GM12892 (cell line): ENCODE data around the gene RPEL1. TPM values are rescaled to one million over a fixed set of nuclear protein-coding genes. Genes with fewer than 3 reads are reported as not detected.
"Not testable (repeated sequence)": the region's sequence is repeated elsewhere in the genome, so short reads cannot be mapped to it uniquely, and the experiment has no call there.

Experiments used
- DNase-seq: peaks from one replicate; pipeline ENCODE4 v3.0.0; 2011; ENCODE audit not compliant: insufficient read length
- FAIRE-seq: peaks from 2 replicates; lab custom pipeline; 2011; peaks lifted over from hg19 to GRCh38; lab: Jason Lieb, UNC
- POLR2A ChIP-seq: IDR thresholded peaks from 2 replicates; pipeline ENCODE4 v1.6.1; 2011; ENCODE audit warnings: low read depth, low read length, control low read depth
- POLR2AphosphoS5 ChIP-seq: IDR thresholded peaks from 2 replicates; pipeline ENCODE4 v1.6.1; 2011; ENCODE audit warnings: low read depth, low read length, control low read depth
- TAF1 ChIP-seq: IDR thresholded peaks from 2 replicates; pipeline ENCODE4 v1.6.1; 2011; ENCODE audit warnings: low read depth, mild to moderate bottlenecking, control low read depth, low read length, borderline replicate concordance
- polyA plus RNA-seq: library from polyadenylated mRNA; unstranded; fragments of >200 nt; gene quantifications from one replicate; pipeline ENCODE4 v1.2.1, GENCODE V29; 2012; ENCODE audit warnings: missing spikeins, inconsistent platforms; ENCODE audit not compliant: missing spikeins

Gene RPEL1
- polyA plus RNA-seq, result 0.11 TPM

GRCh38 chr10:103245587-103245986 is at the start of gene RPEL1:
TSS of gene RPEL1 (plus strand) at chr10:103245887. CDS start at chr10:103245997, 110 bp downstream.
- DNase-seq, FAIRE-seq: not testable (repeated sequence)

GRCh38 chr10:103196516-103196915 is 49.2 kb upstream of the RPEL1 start:
- TF ChIP-seq POLR2A (no peak), POLR2AphosphoS5 (no peak), TAF1 (no peak)
- DNase-seq, result no peak
- no peak for FAIRE-seq

GRCh38 chr10:103197174-103197573 is 48.5 kb upstream of the RPEL1 start:
- FAIRE-seq (no peak), DNase-seq (no peak)
- TF ChIP-seq POLR2A (no peak), TAF1 (no peak)

- FAIRE-seq (no peak), DNase-seq (no peak)
- TF ChIP-seq TAF1 (no peak), POLR2AphosphoS5 (no peak), POLR2A (no peak)
These were observed 47.8 kb upstream of the RPEL1 start for GRCh38 chr10:103197903-103198302.

GRCh38 chr10:103198648-103199047 is 47.0 kb upstream of the RPEL1 start:
- DNase-seq, result no peak
- no peak for FAIRE-seq
- TF ChIP-seq POLR2A (no peak), TAF1 (no peak), POLR2AphosphoS5 (no peak)

GRCh38 chr10:103199488-103199887 is 46.2 kb upstream of the RPEL1 start:
- no peak for DNase-seq
- TF ChIP-seq POLR2AphosphoS5, result no peak
- no peak for TF ChIP-seq TAF1
- no peak for TF ChIP-seq POLR2A
- FAIRE-seq, result no peak

GRCh38 chr10:103202319-103202718 is 43.4 kb upstream of the RPEL1 start:
- FAIRE-seq (no peak), DNase-seq (no peak)
- TF ChIP-seq TAF1 (no peak), POLR2AphosphoS5 (no peak), POLR2A (no peak)

- FAIRE-seq (no peak), DNase-seq (no peak)
These were observed 42.2 kb upstream of the RPEL1 start for GRCh38 chr10:103203466-103203865.

GRCh38 chr10:103204353-103205255 is 41.1 kb upstream of the RPEL1 start:
- no peak for FAIRE-seq
- DNase-seq, result no peak
- TF ChIP-seq POLR2A (no peak), TAF1 (no peak), POLR2AphosphoS5 (no peak)

More at GRCh38 chr10:103203466-103203865, 42.2 kb upstream of the RPEL1 start:
- TF ChIP-seq POLR2A (no peak), POLR2AphosphoS5 (no peak), TAF1 (no peak)

- not testable (repeated sequence) for FAIRE-seq, DNase-seq
These were observed 40.3 kb upstream of the RPEL1 start for GRCh38 chr10:103205401-103205800.

GRCh38 chr10:103206715-103207114 is 39.0 kb upstream of the RPEL1 start:
- FAIRE-seq, DNase-seq: not testable (repeated sequence)

GRCh38 chr10:103207141-103207540 is 38.5 kb upstream of the RPEL1 start:
- TF ChIP-seq POLR2A (no peak), TAF1 (no peak), POLR2AphosphoS5 (no peak)
- no peak for DNase-seq
- FAIRE-seq, result no peak

- DNase-seq, FAIRE-seq: not testable (repeated sequence)
These were observed 38.0 kb upstream of the RPEL1 start for GRCh38 chr10:103207643-103208042.

- FAIRE-seq, DNase-seq: not testable (repeated sequence)
These were observed 35.4 kb upstream of the RPEL1 start for GRCh38 chr10:103210262-103210661.
